ENCODE results near the gene SLCO3A1.

DNA sequence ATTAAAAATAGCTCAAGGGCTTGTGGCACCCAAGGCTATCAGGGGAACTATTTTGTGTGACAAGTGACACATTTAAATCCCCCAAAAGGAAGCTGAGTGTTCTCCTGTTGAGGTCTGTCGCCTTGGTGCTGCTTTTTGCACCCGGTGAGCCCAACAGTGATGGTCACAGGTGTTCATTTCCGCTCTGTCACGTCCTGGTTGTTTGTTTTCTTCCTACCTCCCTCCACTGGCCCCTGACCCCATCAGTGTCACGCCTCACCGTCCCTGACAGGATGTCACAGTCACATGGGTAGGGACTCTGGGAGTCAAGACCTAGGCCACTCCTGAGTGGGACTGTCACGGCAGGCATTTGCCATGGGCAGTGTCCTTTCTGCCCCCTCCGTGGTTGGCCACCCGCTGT lies 11.2 kb downstream of the SLCO3A1 start:
- TF ChIP-seq, protein P1, sequence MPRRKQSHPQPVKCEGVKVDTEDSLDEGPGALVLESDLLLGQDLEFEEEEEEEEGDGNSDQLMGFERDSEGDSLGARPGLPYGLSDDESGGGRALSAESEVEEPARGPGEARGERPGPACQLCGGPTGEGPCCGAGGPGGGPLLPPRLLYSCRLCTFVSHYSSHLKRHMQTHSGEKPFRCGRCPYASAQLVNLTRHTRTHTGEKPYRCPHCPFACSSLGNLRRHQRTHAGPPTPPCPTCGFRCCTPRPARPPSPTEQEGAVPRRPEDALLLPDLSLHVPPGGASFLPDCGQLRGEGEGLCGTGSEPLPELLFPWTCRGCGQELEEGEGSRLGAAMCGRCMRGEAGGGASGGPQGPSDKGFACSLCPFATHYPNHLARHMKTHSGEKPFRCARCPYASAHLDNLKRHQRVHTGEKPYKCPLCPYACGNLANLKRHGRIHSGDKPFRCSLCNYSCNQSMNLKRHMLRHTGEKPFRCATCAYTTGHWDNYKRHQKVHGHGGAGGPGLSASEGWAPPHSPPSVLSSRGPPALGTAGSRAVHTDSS (tag by site-specific recombination; IDR thresholded peaks at IDR 0.05): no peak
- TF ChIP-seq ZBTB17 (tag by site-specific recombination; IDR thresholded peaks at IDR 0.05) (no peak), ZNF701 (tag by site-specific recombination; IDR thresholded peaks at IDR 0.05) (no peak), YY1 (tag by site-specific recombination; IDR thresholded peaks at IDR 0.05) (no peak), ZNF24 (tag by site-specific recombination; IDR thresholded peaks at IDR 0.05) (no peak)
